K562 (cell line): ENCODE data around the gene TCF15. TPM values are rescaled to one million over a fixed set of nuclear protein-coding genes. Genes with fewer than 3 reads are reported as not detected.

ENCODE experiments used
- ATAC-seq: fragments of 200-7000 bp; cut with Tn5 transposase; 3 replicates; pipeline ENCODE4 v1.9.1; 2020; ENCODE audit warnings: moderate library complexity
- BruUV-seq: library from RNA; stranded (reverse); fragments of 400-500 nt; replicated peaks from 2 replicates; lab custom pipeline; 2021; lab: Mats Ljungman, UMichigan
- CTCF ChIA-PET: fragments of 300-600 bp; formaldehyde crosslinking; extraction: SDS; loops from one replicate; lab custom pipeline; 2021; ENCODE audit warnings: low intra/inter-chr PET ratio; lab: Yijun Ruan, JAX
- POLR2A ChIA-PET: fragments of 300-600, 350-650 bp; sonication (Branson Sonifier 250); formaldehyde crosslinking; extraction: SDS; loops from one replicate; lab custom pipeline; 2021; ENCODE audit warnings: antibody characterized with exemption, inconsistent platforms; lab: Yijun Ruan, JAX
- DNase-seq, 4 experiments: peaks; one replicate each; pipeline versions ENCODE4 v3.0.0 to v3.0.0-alpha.2; 2011 to 2018; ENCODE audit warnings: low spot score in 3 of 4, mixed read lengths in 3 of 4; ENCODE audit errors: extremely low read depth in 1 of 4
- FAIRE-seq: peaks from 2 replicates; lab custom pipeline; 2011; peaks lifted over from hg19 to GRCh38; lab: Jason Lieb, UNC
- H2AFZ ChIP-seq: 2 replicates; pipeline ENCODE4 v1.6.0; 2011; ENCODE audit warnings: low read depth, low read length, control low read depth, inconsistent platforms
- H3K27ac ChIP-seq: fragments of 200-600 bp; 3 replicates; pipeline ENCODE4 v1.8.0; 2011; ENCODE audit warnings: low read depth, mild to moderate bottlenecking, control low read depth, inconsistent platforms, low read length, moderate library complexity, mixed read lengths; ENCODE audit errors: extremely low read depth
- H3K27me3 ChIP-seq, 2 experiments: fragments of 300-600 bp in 1 of 2; 2 replicates in 1 of 2; 3 replicates in 1 of 2; pipeline versions ENCODE4 v1.6.0 to v1.8.0; 2011; ENCODE audit warnings: inconsistent platforms in 2 of 2, low read length in 2 of 2, mild to moderate bottlenecking in 1 of 2, mixed read lengths in 1 of 2, moderate library complexity in 1 of 2; ENCODE audit not compliant: control insufficient read depth in 2 of 2, insufficient read depth in 2 of 2
- H3K36me3 ChIP-seq: fragments of 300-600 bp; 3 replicates; pipeline ENCODE4 v1.8.0; 2011; ENCODE audit warnings: mild to moderate bottlenecking, low read length, inconsistent platforms; ENCODE audit not compliant: control insufficient read depth, insufficient read depth
- H3K4me1 ChIP-seq, 2 experiments: fragments of 200-600 bp in 1 of 2; replicated peaks in 1 of 2; 2 replicates in 1 of 2; 3 replicates in 1 of 2; pipeline versions ENCODE4 v1.5.1 to v1.8.0; 2011; ENCODE audit warnings: inconsistent platforms in 2 of 2, low read length in 2 of 2, mild to moderate bottlenecking in 1 of 2, mixed read lengths in 1 of 2, moderate library complexity in 1 of 2; ENCODE audit not compliant: control insufficient read depth in 2 of 2, insufficient read depth in 2 of 2
- H3K4me2 ChIP-seq: 2 replicates; pipeline ENCODE4 v1.6.1; 2011; ENCODE audit warnings: low read length, control low read depth, inconsistent platforms, mixed read lengths; ENCODE audit not compliant: insufficient read depth
- H3K4me3 ChIP-seq: fragments of 200-600 bp; sonication (generic), shearing (Covaris generic); 2 replicates; pipeline ENCODE4 v1.5.1; 2016; ENCODE audit warnings: control low read depth, inconsistent platforms
- H3K79me2 ChIP-seq: fragments of 200-600 bp; 3 replicates; pipeline ENCODE4 v1.8.0; 2011; ENCODE audit warnings: low read length, inconsistent platforms; ENCODE audit not compliant: control insufficient read depth, insufficient read depth
- H3K9ac ChIP-seq, 2 experiments: 2 replicates each; pipeline versions ENCODE4 v1.6.0 to v1.6.1; 2011; ENCODE audit warnings: low read depth in 2 of 2, low read length in 2 of 2, control low read depth in 1 of 2, inconsistent platforms in 1 of 2, mild to moderate bottlenecking in 1 of 2, mixed read lengths in 1 of 2; ENCODE audit not compliant: insufficient read depth in 1 of 2
- H3K9me1 ChIP-seq: one replicate; pipeline ENCODE4 v1.6.0; 2011; ENCODE audit warnings: inconsistent platforms, mild to moderate bottlenecking, low read length, moderate library complexity; ENCODE audit not compliant: control insufficient read depth, insufficient read depth
- H3K9me3 ChIP-seq: replicated peaks from 2 replicates; pipeline ENCODE4 v1.5.1; 2011; ENCODE audit warnings: low read depth, low read length, inconsistent platforms; ENCODE audit not compliant: control insufficient read depth, insufficient read depth
- H4K20me1 ChIP-seq: replicated peaks from 2 replicates; pipeline ENCODE4 v1.6.1; 2011; ENCODE audit warnings: low read length, inconsistent platforms, mixed read lengths; ENCODE audit not compliant: control insufficient read depth, insufficient read depth
- ATF3 ChIP-seq, 2 experiments: fragments of 450-650 bp in 1 of 2; sonication (generic) in 1 of 2; formaldehyde crosslinking in 1 of 2; IDR thresholded peaks in 1 of 2; conservative IDR thresholded peaks in 1 of 2; 2 replicates each; pipeline versions ENCODE4 v1.6.1 to v1.8.1; 2016 to 2023; ENCODE audit warnings: mild to moderate bottlenecking in 2 of 2, moderate library complexity in 2 of 2, inconsistent platforms in 1 of 2, missing genetic modification reagents in 1 of 2
- CBX8 ChIP-seq: fragments of 200-600 bp; sonication (generic); IDR thresholded peaks from 2 replicates; pipeline ENCODE4 v1.6.1; 2012; ENCODE audit warnings: borderline replicate concordance, mixed run types, low read depth, mild to moderate bottlenecking, moderate library complexity, mixed read lengths, low read length, control low read depth, inconsistent platforms; ENCODE audit not compliant: poor library complexity, severe bottlenecking; ENCODE audit errors: extremely low read depth
- CCNT2 ChIP-seq: IDR thresholded peaks from 2 replicates; pipeline ENCODE4 v1.6.1; 2011; ENCODE audit warnings: borderline replicate concordance, low read depth, mild to moderate bottlenecking, moderate library complexity, mixed read lengths, low read length; ENCODE audit not compliant: insufficient read length; ENCODE audit errors: extremely low read depth
- CTBP1 ChIP-seq: fragments of 450-650 bp; IDR thresholded peaks from 2 replicates; pipeline ENCODE4 v1.6.1; 2016; ENCODE audit warnings: borderline replicate concordance
- DNMT1 ChIP-seq: fragments of 450-650 bp; IDR thresholded peaks from 2 replicates; pipeline ENCODE4 v1.6.1; 2016; ENCODE audit warnings: antibody characterized with exemption, mild to moderate bottlenecking
- GTF2A2 ChIP-seq: IDR thresholded peaks from 2 replicates; pipeline ENCODE4 v1.6.1; 2016; ENCODE audit warnings: mild to moderate bottlenecking, missing genetic modification characterization, missing compliant biosample characterization
- HEY1 ChIP-seq: fragments of 250-450 bp; sonication (Bioruptor Pico); IDR thresholded peaks from 2 replicates; pipeline ENCODE4 v1.5.0; 2020; ENCODE audit warnings: mild to moderate bottlenecking, moderate library complexity, borderline replicate concordance
- MNT ChIP-seq, 2 experiments: fragments of 450-650 bp; conservative IDR thresholded peaks; 2 replicates each; pipeline ENCODE4 v1.6.1; 2017; ENCODE audit warnings: mild to moderate bottlenecking in 2 of 2, moderate library complexity in 2 of 2
- PATZ1 ChIP-seq: fragments of 250-450 bp; sonication (Bioruptor Pico); IDR thresholded peaks from 2 replicates; pipeline ENCODE4 v1.5.0; 2020; ENCODE audit warnings: mild to moderate bottlenecking, borderline replicate concordance
- TARDBP ChIP-seq: fragments of 450-650 bp; IDR thresholded peaks from 2 replicates; pipeline ENCODE4 v1.6.1; 2016
- TCF7 ChIP-seq: sonication (generic); IDR thresholded peaks from 2 replicates; pipeline ENCODE4 v1.6.1; 2016; ENCODE audit warnings: antibody characterized with exemption, borderline replicate concordance
- TEAD2 ChIP-seq: fragments of 450-650 bp; IDR thresholded peaks from 2 replicates; pipeline ENCODE4 v1.6.1; 2016; ENCODE audit warnings: missing genetic modification characterization, control low read depth, missing compliant biosample characterization
- U2AF2 ChIP-seq: fragments of 200-400 bp; formaldehyde crosslinking; optimal IDR thresholded peaks from 2 replicates; pipeline ENCODE3; 2017; ENCODE audit warnings: low read depth, mild to moderate bottlenecking, low read length
- ZC3H8 ChIP-seq: fragments of 450-650 bp; IDR thresholded peaks from 2 replicates; pipeline ENCODE4 v1.6.1; 2017
- ZNF3 ChIP-seq: fragments of 250-450 bp; sonication (Bioruptor Pico); IDR thresholded peaks from 2 replicates; pipeline ENCODE4 v1.5.0; 2021; ENCODE audit warnings: mild to moderate bottlenecking, moderate library complexity
- WGBS: fragments of 100-300 bp; shearing (Covaris generic); methylation state at CpG from one replicate; pipeline ENCODE4 v1.1.6; 2016; ENCODE audit warnings: low coverage, mixed read lengths; ENCODE audit not compliant: insufficient coverage; ENCODE audit errors: missing lambda C conversion rate; 5-methylcytosine and 5-hydroxymethylcytosine counted together
- in situ Hi-C: fragments of 300-500 bp; cut with MboI; formaldehyde crosslinking; loops from 4 replicates; pipeline ENCODE4 v1.15.0; 2018; ENCODE audit warnings: inconsistent platforms, mixed read lengths
- intact Hi-C: fragments of 100-400 bp; cut with micrococcal nuclease; formaldehyde crosslinking; loops from 2 replicates; pipeline ENCODE4 v1.14.2; 2022
- polyA plus RNA-seq, 8 experiments: library from polyadenylated mRNA; depleted of rRNA in 4 of 8; stranded (reverse) in 5 of 8; unstranded in 3 of 8; fragments of >200 nt; fragmentation: Nextera tagmentation in 2 of 8; fragmentation: Illumina TruSeq in 1 of 8; extraction: Ambion mirVana in 2 of 8; extraction: Trizol in 1 of 8; gene quantifications; 2 replicates each; pipeline versions ENCODE4 v1.2.1 to v1.2.3, GENCODE V29; 2011 to 2014; ENCODE audit warnings: inconsistent platforms in 1 of 8, missing spikeins in 1 of 8
- total RNA-seq, 7 experiments: library from RNA; depleted of rRNA in 6 of 7; stranded (reverse); fragments of >200 nt in 6 of 7; fragmentation: Illumina TruSeq in 2 of 7; extraction: Trizol in 2 of 7; gene quantifications; 2 replicates each; pipeline versions ENCODE4 v1.2.1 to v1.2.3, GENCODE V29; 2011 to 2021; ENCODE audit warnings: low replicate concordance in 1 of 7

Gene TCF15
- total and polyA plus RNA-seq, 9 of the 15 experiments (the other 6 are each of a cell fraction or from before 2014, with no cell fraction given) = 0.04 to 5.0 (median 1.2) TPM

GRCh38 chr20:595330-596308 is 14.5 kb downstream of the TCF15 start:
- H3K9ac ChIP-seq = no peak overlapping the region
- H3K36me3 ChIP-seq = no peaks in the 10 kb centered on the region
- H3K9me3 ChIP-seq = no peaks in the 10 kb centered on the region
- ATAC-seq = no peak
- peaks cover 0 to 9% of the 10 kb centered on the region in 2 experiments; a peak in 2 of 5 replicates for H3K4me1 ChIP-seq
- ChIA-PET CTCF (no interaction called here), POLR2A (interaction anchor here (0.7 kb wide), 2 partner anchors 175 to 865 kb away, joined by 3 read pairs; no protein-coding TSS in a partner anchor)
- H3K4me3 ChIP-seq = no peak overlapping the region
- H3K27me3 ChIP-seq = peaks cover 0 to 5% of the 10 kb centered on the region in 2 experiments; a peak in 2 of 5 replicates
- H4K20me1 ChIP-seq = no peaks in the 10 kb centered on the region
- H3K79me2 ChIP-seq = no peaks in the 10 kb centered on the region
- no peak for FAIRE-seq
- intact Hi-C loops = no loop called here
- no peak overlapping the region for H3K4me2 ChIP-seq
- H3K9me1 ChIP-seq = no peaks in the 10 kb centered on the region
- peak in 2 of 4 experiments; percentile 38 to 42 for DNase-seq
- BruUV-seq = no TSS peak
- no peak overlapping the region for H2AFZ ChIP-seq
- 56% methylated on average over 15 of the region's 24 CpGs for WGBS
- no peak overlapping the region for H3K27ac ChIP-seq
- in situ Hi-C loops = no loop called here
- TF ChIP-seq HEY1 (CRISPR knock-in tag) (no peak), TARDBP (no peak), ATF3 (IDR thresholded peaks at IDR 0.05) (peak; percentile 37; the same call in 1 of the 2 replicates), ATF3 (CRISPR knock-in tag; conservative IDR thresholded peaks at IDR 0.05) (no peak), TEAD2 (tag) (no peak), PATZ1 (no peak), DNMT1 (no peak), U2AF2 (no peak), CCNT2 (no peak), GTF2A2 (tag) (no peak), MNT (conservative IDR thresholded peaks at IDR 0.05) (no peak), ZC3H8 (no peak), CTBP1 (no peak), TCF7 (no peak), CBX8 (no peak), ZNF3 (CRISPR knock-in tag) (no peak)
